ENCODE results near the gene MORF4L1. TPM values are rescaled to one million over a fixed set of nuclear protein-coding genes. Genes with fewer than 3 reads are reported as not detected.
"Not testable (repeated sequence)": the region's sequence is repeated elsewhere in the genome, so short reads cannot be mapped to it uniquely, and the experiment has no call there.

The MORF4L1 gene
- total RNA-seq, 2 donors from 2014 or later: 330 to 368 TPM

- TF ChIP-seq, protein P1, sequence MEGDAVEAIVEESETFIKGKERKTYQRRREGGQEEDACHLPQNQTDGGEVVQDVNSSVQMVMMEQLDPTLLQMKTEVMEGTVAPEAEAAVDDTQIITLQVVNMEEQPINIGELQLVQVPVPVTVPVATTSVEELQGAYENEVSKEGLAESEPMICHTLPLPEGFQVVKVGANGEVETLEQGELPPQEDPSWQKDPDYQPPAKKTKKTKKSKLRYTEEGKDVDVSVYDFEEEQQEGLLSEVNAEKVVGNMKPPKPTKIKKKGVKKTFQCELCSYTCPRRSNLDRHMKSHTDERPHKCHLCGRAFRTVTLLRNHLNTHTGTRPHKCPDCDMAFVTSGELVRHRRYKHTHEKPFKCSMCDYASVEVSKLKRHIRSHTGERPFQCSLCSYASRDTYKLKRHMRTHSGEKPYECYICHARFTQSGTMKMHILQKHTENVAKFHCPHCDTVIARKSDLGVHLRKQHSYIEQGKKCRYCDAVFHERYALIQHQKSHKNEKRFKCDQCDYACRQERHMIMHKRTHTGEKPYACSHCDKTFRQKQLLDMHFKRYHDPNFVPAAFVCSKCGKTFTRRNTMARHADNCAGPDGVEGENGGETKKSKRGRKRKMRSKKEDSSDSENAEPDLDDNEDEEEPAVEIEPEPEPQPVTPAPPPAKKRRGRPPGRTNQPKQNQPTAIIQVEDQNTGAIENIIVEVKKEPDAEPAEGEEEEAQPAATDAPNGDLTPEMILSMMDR (IDR thresholded peaks at IDR 0.05): no peak
- Histone ChIP-seq H3K27me3 (no peaks in the 10 kb centered on the region), H3K27ac (no peak overlapping the region), H3K4me3 (no peak overlapping the region), H3K4me1 (peaks cover 0 to 7% of the 10 kb centered on the region in 2 donors), H3K9me3 (no peaks in the 10 kb centered on the region), H3K36me3 (no peaks in the 10 kb centered on the region)
- DNase-seq (ENCODE audit: low spot score): no peak
These were observed 31.3 kb upstream of the MORF4L1 start for GRCh38 chr15:78841376-78841706.

DNA sequence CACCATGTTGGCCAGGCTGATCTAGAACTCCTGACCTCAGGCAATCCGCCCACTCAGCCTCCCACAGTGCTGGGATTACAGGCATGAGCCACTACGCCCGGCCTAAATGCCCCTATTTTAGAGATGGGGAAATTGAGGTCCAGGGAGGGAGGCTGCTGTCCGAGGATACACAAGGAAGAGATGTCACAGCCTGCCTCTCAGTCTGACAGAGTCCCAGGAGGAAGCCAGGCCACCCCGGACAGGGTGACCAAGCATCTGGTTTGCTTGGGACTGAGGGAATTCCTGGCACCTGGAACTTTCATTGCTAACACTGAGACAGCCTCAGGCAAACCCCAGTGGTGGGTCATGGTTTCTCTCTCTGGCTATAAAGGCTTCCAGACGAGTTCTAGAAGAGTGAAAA lies 30.8 kb upstream of the MORF4L1 start:
- Histone ChIP-seq H3K4me1 (peaks cover 0 to 7% of the 10 kb centered on the region in 2 donors), H3K27me3 (no peaks in the 10 kb centered on the region), H3K9me3 (no peaks in the 10 kb centered on the region), H3K4me3 (no peak overlapping the region), H3K27ac (no peak overlapping the region), H3K36me3 (no peaks in the 10 kb centered on the region)
- no peak for DNase-seq (ENCODE audit: low spot score)
- TF ChIP-seq, protein P1 (IDR thresholded peaks at IDR 0.05): no peak

GRCh38 chr15:78842519-78842918 lies 30.2 kb upstream of the MORF4L1 start:
- TF ChIP-seq, protein P1 (IDR thresholded peaks at IDR 0.05): no peak

DNA sequence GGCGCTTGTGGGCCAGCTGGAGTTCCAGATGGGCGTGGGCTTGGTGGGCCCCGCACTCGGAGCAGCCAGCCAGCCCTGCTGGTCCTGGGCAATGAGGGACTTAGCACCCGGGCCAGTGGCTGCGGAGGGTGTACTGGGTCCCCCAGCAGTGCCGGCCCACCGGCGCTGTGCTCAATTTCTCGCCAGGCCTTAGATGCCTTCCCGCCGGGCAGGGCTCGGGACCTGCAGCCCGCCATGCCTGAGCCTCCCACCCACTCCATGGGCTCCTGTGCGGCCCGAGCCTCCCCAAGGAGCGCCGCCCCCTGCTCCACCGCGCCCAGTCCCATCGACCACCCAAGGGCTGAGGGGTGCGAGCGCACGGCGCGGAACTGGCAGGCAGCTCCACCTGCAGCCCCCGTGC lies 25.8 kb upstream of the MORF4L1 start:
- not testable (repeated sequence) for H3K4me1 ChIP-seq; H3K4me3 ChIP-seq; DNase-seq (ENCODE audit: low spot score); H3K27me3 ChIP-seq; H3K27ac ChIP-seq; H3K36me3 ChIP-seq; H3K9me3 ChIP-seq

More at GRCh38 chr15:78842519-78842918, 30.2 kb upstream of the MORF4L1 start:
- no peak overlapping the region for H3K4me3 ChIP-seq
- no peaks in the 10 kb centered on the region for H3K36me3 ChIP-seq
- DNase-seq (ENCODE audit: low spot score): no peak
- H3K9me3 ChIP-seq: no peaks in the 10 kb centered on the region
- peaks cover 0 to 7% of the 10 kb centered on the region in 2 donors for H3K4me1 ChIP-seq
- H3K27me3 ChIP-seq: no peaks in the 10 kb centered on the region
- no peak overlapping the region for H3K27ac ChIP-seq

- H3K27me3 ChIP-seq; H3K9me3 ChIP-seq; H3K4me1 ChIP-seq; H3K4me3 ChIP-seq; H3K36me3 ChIP-seq; DNase-seq (ENCODE audit: low spot score); H3K27ac ChIP-seq: not testable (repeated sequence)
These were observed 25.2 kb upstream of the MORF4L1 start for GRCh38 chr15:78847387-78847906.

GRCh38 chr15:78850352-78850751 lies 22.3 kb upstream of the MORF4L1 start:
- H3K27ac ChIP-seq: no peak overlapping the region
- DNase-seq (ENCODE audit: low spot score): no peak
- H3K4me3 ChIP-seq: no peak overlapping the region
- H3K9me3 ChIP-seq: no peaks in the 10 kb centered on the region
- TF ChIP-seq, protein P1 (IDR thresholded peaks at IDR 0.05): no peak
- H3K4me1 ChIP-seq: no peaks in the 10 kb centered on the region
- H3K27me3 ChIP-seq: no peaks in the 10 kb centered on the region
- H3K36me3 ChIP-seq: no peaks in the 10 kb centered on the region

DNA sequence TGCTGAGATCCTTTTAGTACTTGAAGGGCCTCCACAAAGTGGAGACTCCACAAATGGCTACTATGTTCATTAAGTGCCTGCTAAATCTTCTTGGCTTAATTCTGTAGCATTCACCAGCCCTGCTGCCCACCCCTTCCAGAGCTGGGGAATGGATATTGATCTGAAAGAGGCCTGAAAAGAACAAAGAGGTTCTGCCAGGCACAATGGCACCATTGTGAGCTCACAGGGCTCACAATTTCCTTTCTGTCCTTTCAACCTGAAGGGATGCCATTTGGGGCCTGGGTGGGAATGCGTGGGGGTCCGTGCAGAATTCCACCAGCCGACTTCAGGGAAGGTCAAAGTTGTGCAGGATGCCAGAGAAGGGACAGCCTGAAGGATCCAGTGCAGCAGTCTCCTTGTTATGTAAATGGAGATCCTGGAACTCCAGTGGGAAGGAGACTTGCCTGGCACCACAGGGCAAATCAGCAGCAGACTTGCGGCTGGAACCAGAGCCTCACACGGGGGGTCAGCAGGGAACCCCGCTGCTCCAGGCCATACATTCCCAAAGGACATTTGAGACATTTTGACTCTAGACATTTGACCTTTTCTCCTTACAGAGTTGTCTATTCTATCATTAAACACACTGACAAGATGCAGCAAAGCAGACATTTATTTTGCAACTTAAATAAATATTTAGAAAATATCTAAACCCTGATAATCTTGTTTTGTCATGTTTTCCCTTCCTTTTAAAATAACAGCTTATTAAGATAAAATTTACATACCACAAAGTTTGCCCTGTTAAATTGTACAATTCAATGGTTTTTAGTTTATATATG lies 21.5 kb upstream of the MORF4L1 start:
- H3K4me3 ChIP-seq: no peak overlapping the region
- H3K27me3 ChIP-seq: no peaks in the 10 kb centered on the region
- H3K27ac ChIP-seq: no peak overlapping the region
- no peaks in the 10 kb centered on the region for H3K9me3 ChIP-seq
- no peaks in the 10 kb centered on the region for H3K4me1 ChIP-seq
- TF ChIP-seq, protein P1 (IDR thresholded peaks at IDR 0.05): no peak
- no peak for DNase-seq (ENCODE audit: low spot score)
- no peaks in the 10 kb centered on the region for H3K36me3 ChIP-seq
